Right lobe of liver (tissue), 6 donors: Measurements from ENCODE around the gene AASDH. TPM values are rescaled to one million over a fixed set of nuclear protein-coding genes. Genes with fewer than 3 reads are reported as not detected.
A peak's percentile ranks its signal among the peaks of the same experiment; 100 is the strongest.

Source experiments
- ATAC-seq, 4 donors: fragments of 200-7000 bp; cut with Tn5 transposase; one replicate each; pipeline ENCODE4 v1.9.1; 2020; ENCODE audit warnings: mild to moderate bottlenecking in 4 of 4, moderate library complexity in 4 of 4
- DNase-seq, 3 donors: peaks; one replicate each; pipeline ENCODE4 v3.0.0-alpha.2; 2020
- H3K27ac ChIP-seq, 3 donors: fragments of 200-600 bp; one replicate each; pipeline ENCODE4 v1.8.0; 2022
- H3K27me3 ChIP-seq, 2 donors: fragments of 200-600 bp; one replicate each; pipeline ENCODE4 v1.8.0; 2022
- H3K36me3 ChIP-seq, 4 donors: fragments of 200-600 bp; sonication (generic) in 1 of 4; one replicate each; pipeline versions ENCODE4 v1.5.1 to v1.8.0; 2017 to 2022; ENCODE audit warnings: control low read depth in 1 of 4
- H3K4me1 ChIP-seq, 4 donors: fragments of 200-600 bp; sonication (generic) in 1 of 4; one replicate each; pipeline versions ENCODE4 v1.5.1 to v1.8.0; 2017 to 2022; ENCODE audit warnings: control low read depth in 1 of 4
- H3K4me3 ChIP-seq, 3 donors: fragments of 200-600 bp; one replicate each; pipeline ENCODE4 v1.8.0; 2022
- H3K9me3 ChIP-seq, 4 donors: fragments of 200-600 bp; sonication (generic) in 1 of 4; one replicate each; pipeline versions ENCODE4 v1.5.1 to v1.8.0; 2017 to 2022; ENCODE audit warnings: control low read depth in 1 of 4
- POLR2A ChIP-seq: fragments of 450-650 bp; IDR thresholded peaks from one replicate; pipeline ENCODE4 v1.6.1; 2017; ENCODE audit warnings: antibody characterized with exemption, mild to moderate bottlenecking
- WGBS: methylation state at CpG from one replicate; pipeline ENCODE4 v1.1.6; 2018; ENCODE audit warnings: low coverage, low lambda C conversion rate; ENCODE audit not compliant: insufficient coverage; ENCODE audit errors: missing lambda C conversion rate; 5-methylcytosine and 5-hydroxymethylcytosine counted together
- intact Hi-C, 2 donors: fragments of 100-400 bp; cut with DNase I; formaldehyde crosslinking; loops; one replicate each; pipeline versions ENCODE4 v1.11.2 to v1.14.1; 2022
- small RNA-seq, 2 experiments: library from RNA; depleted of rRNA; stranded (forward); fragments of <200 nt; gene quantifications; one replicate each; pipeline ENCODE3, GENCODE V24; 2016
- total RNA-seq, 6 experiments: library from RNA; depleted of rRNA in 2 of 6; stranded (reverse); fragments of >200 nt in 2 of 6; fragmentation: NEBNext Ultra II Directional in 3 of 6; extraction: Animal tissue kit (Norgen Biotek cat#: 25700) in 3 of 6; gene quantifications; one replicate each; pipeline versions ENCODE4 v1.1.0 to v1.2.4, GENCODE V29; 2016 to 2023
- TF ChIP-seq, protein P1 (sequence below), 4 donors: fragments of 200-600 bp in 3 of 4; fragments of 450-650 bp in 1 of 4; IDR thresholded peaks; one replicate each; pipeline versions ENCODE4 v1.5.1 to v1.8.0; 2016 to 2022; ENCODE audit warnings: antibody characterized with exemption in 4 of 4, mild to moderate bottlenecking in 2 of 4
- donor health status: DM: no; HTN: yes; CAD: no.
- donor health status: DM: no; HTN: no; CAD: no.
- donor health status: DM: no; HTN: no; CAD: no.
- donor health status: DM: no; HTN: yes; CAD: no.
- donor health status: DM: no; HTN: yes; CAD: no.

AASDH gene
- total RNA-seq, 6 experiments from 2014 or later: 4.8 to 10.1 (median 5.5) TPM

DNA sequence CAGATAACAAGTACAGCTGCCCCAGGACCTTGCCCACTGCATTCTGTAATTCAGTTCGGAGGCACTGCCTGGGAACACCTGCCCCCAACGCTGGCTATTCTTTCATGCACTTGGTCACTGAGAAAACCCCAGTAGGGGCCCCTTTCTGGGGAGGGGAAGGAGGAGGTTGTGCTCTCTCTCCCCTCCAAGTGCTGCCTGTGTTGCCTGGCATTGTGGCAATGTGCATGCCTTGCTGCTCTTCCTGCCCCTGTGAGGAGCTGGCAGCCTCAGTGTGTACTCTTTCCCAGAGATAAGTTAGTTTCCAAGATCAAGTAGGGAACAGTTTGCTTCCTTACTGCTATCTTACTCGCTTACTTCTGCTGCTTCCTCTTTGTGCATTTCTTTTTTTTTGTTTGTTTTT, 90.8 kb downstream of the AASDH start:
- intact Hi-C loops: no loop called here
- no peak for DNase-seq
- ATAC-seq: peak in 1 of 4 donors; percentile 5
- Histone ChIP-seq H3K36me3 (no peaks in the 10 kb centered on the region), H3K27ac (no peak overlapping the region), H3K4me1 (no peaks in the 10 kb centered on the region), H3K4me3 (no peak overlapping the region), H3K9me3 (no peaks in the 10 kb centered on the region), H3K27me3 (no peaks in the 10 kb centered on the region)
- no peak for TF ChIP-seq POLR2A
- TF ChIP-seq, protein P1, sequence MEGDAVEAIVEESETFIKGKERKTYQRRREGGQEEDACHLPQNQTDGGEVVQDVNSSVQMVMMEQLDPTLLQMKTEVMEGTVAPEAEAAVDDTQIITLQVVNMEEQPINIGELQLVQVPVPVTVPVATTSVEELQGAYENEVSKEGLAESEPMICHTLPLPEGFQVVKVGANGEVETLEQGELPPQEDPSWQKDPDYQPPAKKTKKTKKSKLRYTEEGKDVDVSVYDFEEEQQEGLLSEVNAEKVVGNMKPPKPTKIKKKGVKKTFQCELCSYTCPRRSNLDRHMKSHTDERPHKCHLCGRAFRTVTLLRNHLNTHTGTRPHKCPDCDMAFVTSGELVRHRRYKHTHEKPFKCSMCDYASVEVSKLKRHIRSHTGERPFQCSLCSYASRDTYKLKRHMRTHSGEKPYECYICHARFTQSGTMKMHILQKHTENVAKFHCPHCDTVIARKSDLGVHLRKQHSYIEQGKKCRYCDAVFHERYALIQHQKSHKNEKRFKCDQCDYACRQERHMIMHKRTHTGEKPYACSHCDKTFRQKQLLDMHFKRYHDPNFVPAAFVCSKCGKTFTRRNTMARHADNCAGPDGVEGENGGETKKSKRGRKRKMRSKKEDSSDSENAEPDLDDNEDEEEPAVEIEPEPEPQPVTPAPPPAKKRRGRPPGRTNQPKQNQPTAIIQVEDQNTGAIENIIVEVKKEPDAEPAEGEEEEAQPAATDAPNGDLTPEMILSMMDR (IDR thresholded peaks at IDR 0.05): no peak
- 41% methylated on average over 3 of the region's 3 CpGs for WGBS

DNA sequence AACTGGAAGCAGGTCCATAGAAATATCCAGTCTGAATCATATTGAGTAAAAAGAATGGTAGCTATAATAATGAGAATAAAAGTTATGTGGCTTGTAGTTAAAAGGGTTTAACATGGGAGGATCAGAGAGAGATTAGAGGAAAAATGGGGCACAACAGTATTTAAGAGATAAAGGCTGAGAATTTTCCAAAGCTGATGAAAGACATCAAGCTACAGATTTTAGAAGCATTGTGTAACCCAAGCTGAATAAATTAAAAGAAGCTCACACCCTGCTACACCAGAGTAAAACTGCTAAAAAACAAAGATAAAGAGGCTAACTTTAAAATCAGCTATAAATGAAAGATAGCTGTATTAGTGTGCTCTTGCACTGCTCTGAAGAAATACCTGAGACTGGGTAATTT, 94.2 kb downstream of the AASDH start:
- Histone ChIP-seq H3K4me1 (no peaks in the 10 kb centered on the region), H3K4me3 (no peak overlapping the region), H3K36me3 (no peaks in the 10 kb centered on the region), H3K9me3 (no peaks in the 10 kb centered on the region), H3K27ac (no peak overlapping the region), H3K27me3 (no peaks in the 10 kb centered on the region)
- TF ChIP-seq, protein P1 (IDR thresholded peaks at IDR 0.05): no peak
- no peak for TF ChIP-seq POLR2A
- DNase-seq: no peak
- ATAC-seq: no peak
- intact Hi-C loops: no loop called here

- intact Hi-C loops: no loop called here
- WGBS: 56% methylated on average over 5 of the region's 5 CpGs
- Histone ChIP-seq H3K36me3 (no peaks in the 10 kb centered on the region), H3K9me3 (no peaks in the 10 kb centered on the region), H3K4me3 (no peak overlapping the region), H3K4me1 (no peaks in the 10 kb centered on the region), H3K27me3 (no peaks in the 10 kb centered on the region), H3K27ac (no peak overlapping the region)
- DNase-seq (no peak), ATAC-seq (no peak)
- TF ChIP-seq POLR2A: no peak
- TF ChIP-seq, protein P1 (IDR thresholded peaks at IDR 0.05): no peak
Observed at GRCh38 chr4:56289934-56290333, 97.4 kb downstream of the AASDH start.

DNA sequence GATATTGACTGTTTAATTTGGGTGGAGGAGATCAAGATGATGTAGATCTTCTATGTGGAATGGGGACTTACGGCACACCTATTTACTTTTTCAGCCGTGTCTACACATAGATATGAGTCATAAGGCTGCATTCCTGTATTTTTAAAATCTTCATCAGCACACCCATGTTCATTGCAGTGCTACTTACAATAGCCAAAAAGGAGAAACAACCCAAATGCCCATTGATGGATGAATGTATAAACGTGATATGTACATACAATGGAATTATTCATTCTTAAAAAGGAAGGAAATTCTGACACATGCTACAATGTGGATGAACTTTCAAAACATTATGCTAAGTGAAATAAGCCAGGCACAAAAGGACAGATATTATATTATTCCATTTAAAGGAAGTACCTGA, 98.6 kb downstream of the AASDH start:
- no peak overlapping the region for H3K4me3 ChIP-seq
- intact Hi-C loops: no loop called here
- ATAC-seq (no peak), DNase-seq (no peak)
- H3K36me3 ChIP-seq: no peaks in the 10 kb centered on the region
- TF ChIP-seq, protein P1 (IDR thresholded peaks at IDR 0.05): no peak
- no peak for TF ChIP-seq POLR2A
- H3K27me3 ChIP-seq: no peaks in the 10 kb centered on the region
- H3K9me3 ChIP-seq: no peaks in the 10 kb centered on the region
- 72% methylated on average over 3 of the region's 3 CpGs for WGBS
- H3K4me1 ChIP-seq: no peaks in the 10 kb centered on the region
- H3K27ac ChIP-seq: no peak overlapping the region

Small RNA genes within 50 kb of the gene (small RNA-seq; reads per million reads assigned to genes)
- gene RNU6-197P: 0 reads per million in 2 experiments

Other genes with a start within 250 kb of the AASDH start
- gene PPAT, start 48.1 kb upstream of the AASDH start, total RNA-seq: 1 to 10 TPM; 4.4 to 8.5 (median 7.1) TPM
- gene PAICS, start 48.8 kb upstream of the AASDH start, total RNA-seq: 10 to 100 TPM; 39.8 to 77.5 (median 54.2) TPM
- 10 to 100 TPM; 41.3 to 54.8 (median 46.6) TPM for gene SRP72, start 80.1 kb upstream of the AASDH start, total RNA-seq
- under 1 TPM in 1 of 6 experiments, not detected in 5; 0.19 TPM for gene ARL9, start 118.3 kb upstream of the AASDH start, total RNA-seq